ENCODE results near the gene DUSP9.
A peak's percentile ranks its signal among the peaks of the same experiment; 100 is the strongest.
"Not testable (repeated sequence)": the region's sequence is repeated elsewhere in the genome, so short reads cannot be mapped to it uniquely, and the experiment has no call there.

The DUSP9 gene

DNA sequence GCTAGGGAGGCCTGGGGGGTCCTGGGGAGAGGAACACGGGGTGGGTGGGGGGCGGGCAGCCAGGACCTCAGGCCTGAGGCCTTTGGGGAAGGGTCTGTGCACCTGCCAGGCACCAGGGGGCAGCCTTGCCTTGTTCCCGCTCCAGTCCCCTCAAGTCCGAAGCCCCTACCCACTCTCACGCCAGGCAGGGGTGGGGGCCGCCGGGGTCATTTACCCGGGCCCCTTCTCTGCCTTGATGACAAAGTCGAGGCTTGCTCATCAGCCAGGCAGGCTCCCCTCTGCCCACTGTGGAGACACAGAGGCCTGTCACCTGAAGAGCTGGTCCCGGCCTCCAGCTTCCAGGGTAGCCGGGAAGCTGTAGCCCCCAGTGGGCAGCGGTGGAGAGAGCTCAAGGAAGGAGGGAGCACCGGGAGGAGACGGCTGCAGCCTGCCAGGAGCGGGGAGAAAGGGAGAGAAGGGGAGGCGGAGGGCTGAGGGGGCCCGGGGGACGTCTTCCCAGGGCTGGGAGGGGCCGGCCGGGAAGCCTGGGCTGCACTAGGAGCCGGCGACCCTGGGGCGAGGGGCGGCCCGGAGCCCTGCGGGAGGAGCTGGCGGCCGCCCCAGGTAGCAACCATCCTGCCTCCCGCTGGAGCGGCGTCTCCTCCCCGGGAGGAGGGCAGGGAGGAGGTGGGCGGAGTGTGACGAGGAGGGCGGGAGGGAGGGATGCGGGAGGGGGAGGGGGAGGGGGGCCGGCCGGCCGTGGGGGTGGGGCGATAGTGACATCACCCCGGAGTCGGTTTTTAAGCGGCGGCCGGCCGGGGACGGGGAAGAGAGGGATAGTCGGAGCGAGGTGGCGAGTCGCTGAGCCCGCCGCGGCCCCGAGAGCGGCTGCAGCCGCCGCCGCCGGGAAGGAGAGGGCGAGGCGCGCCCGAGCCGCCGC, 40.4 kb downstream of the DUSP9 start, which contains the start of gene SLC6A8:
Gene SLC6A8, plus strand, starts transcription at position 806 of the 919 bp plus-strand sequence. CDS start 649 bp downstream, outside the sequence.
- peaks cover 2% of the 10 kb centered on the region for H3K27me3 Mint-ChIP-seq
- no peak within 1 kb of the TSS for H3K27ac Mint-ChIP-seq

GRCh38 chrX:153688071-153688470, 41.1 kb downstream of the DUSP9 start:
- H3K4me1 Mint-ChIP-seq, result no peaks in the 10 kb centered on the region
- peaks cover 2% of the 10 kb centered on the region for H3K27me3 Mint-ChIP-seq
- H3K27ac Mint-ChIP-seq, result no peak overlapping the region
- no peak overlapping the region for H3K4me3 Mint-ChIP-seq
- H3K36me3 Mint-ChIP-seq, result no peaks in the 10 kb centered on the region
- no peaks in the 10 kb centered on the region for H3K9me3 Mint-ChIP-seq

More for the DNA sequence above, 40.4 kb downstream of the DUSP9 start, which contains the start of gene SLC6A8:
- no peaks in the 10 kb centered on the region for H3K9me3 Mint-ChIP-seq
- peak within 1 kb of the TSS; percentile 68 for H3K4me3 Mint-ChIP-seq
- no peaks in the 10 kb centered on the region for H3K4me1 Mint-ChIP-seq
- H3K36me3 Mint-ChIP-seq, result no peaks in the 10 kb centered on the region

- peaks cover 2% of the 10 kb centered on the region for H3K27me3 Mint-ChIP-seq
- no peaks in the 10 kb centered on the region for H3K9me3 Mint-ChIP-seq
- H3K4me1 Mint-ChIP-seq, result no peaks in the 10 kb centered on the region
- no peaks in the 10 kb centered on the region for H3K36me3 Mint-ChIP-seq
- no peak overlapping the region for H3K27ac Mint-ChIP-seq
- H3K4me3 Mint-ChIP-seq, result no peak overlapping the region
Measured at GRCh38 chrX:153688506-153688905, 41.5 kb downstream of the DUSP9 start.

GRCh38 chrX:153688911-153689590, 42.0 kb downstream of the DUSP9 start:
- Mint-ChIP-seq H3K9me3 (no peaks in the 10 kb centered on the region), H3K27ac (no peak overlapping the region), H3K36me3 (no peaks in the 10 kb centered on the region), H3K4me3 (no peak overlapping the region), H3K4me1 (no peaks in the 10 kb centered on the region), H3K27me3 (peaks cover 2% of the 10 kb centered on the region)

DNA sequence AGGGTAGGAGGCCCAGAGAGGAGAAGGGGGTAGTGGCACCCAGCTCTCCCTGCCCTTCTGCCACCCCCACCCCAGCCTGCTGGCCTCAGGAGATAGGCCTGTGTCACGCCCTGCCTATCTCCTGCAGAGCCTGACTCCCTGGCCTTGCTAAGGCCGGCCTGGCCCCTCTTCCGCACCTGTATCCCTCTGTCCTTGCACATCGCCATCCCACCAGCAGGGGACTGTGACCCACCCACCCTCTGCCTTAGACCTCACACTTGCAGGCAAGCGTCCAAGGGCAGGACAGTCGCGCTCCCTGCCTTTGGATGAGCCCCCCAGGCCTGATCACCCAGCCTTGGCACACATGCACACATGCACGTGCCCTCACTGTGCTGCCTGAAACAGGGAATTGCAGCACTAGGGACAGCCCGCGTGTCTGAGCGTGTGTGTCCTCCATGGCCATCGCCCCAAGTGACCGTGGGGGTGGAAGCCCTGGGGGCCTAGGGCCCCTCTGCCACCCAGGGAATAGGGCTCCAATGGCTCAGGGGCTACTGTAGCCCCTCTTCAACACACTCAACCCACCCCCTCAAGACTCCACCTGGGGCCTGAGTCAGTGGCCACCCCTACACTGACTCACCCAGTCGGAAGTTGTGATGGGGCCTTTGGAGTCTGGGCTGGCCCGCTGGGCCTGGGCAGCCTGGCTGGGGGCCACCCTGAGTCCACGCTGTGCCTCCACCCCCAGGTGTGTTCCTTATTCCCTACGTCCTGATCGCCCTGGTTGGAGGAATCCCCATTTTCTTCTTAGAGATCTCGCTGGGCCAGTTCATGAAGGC, 42.9 kb downstream of the DUSP9 start:
- H3K27me3 Mint-ChIP-seq, result peaks cover 2% of the 10 kb centered on the region
- H3K4me1 Mint-ChIP-seq, result no peaks in the 10 kb centered on the region
- peak overlapping the region; percentile 19 for H3K4me3 Mint-ChIP-seq
- H3K36me3 Mint-ChIP-seq, result no peaks in the 10 kb centered on the region
- H3K9me3 Mint-ChIP-seq, result no peaks in the 10 kb centered on the region
- no peak overlapping the region for H3K27ac Mint-ChIP-seq

DNA sequence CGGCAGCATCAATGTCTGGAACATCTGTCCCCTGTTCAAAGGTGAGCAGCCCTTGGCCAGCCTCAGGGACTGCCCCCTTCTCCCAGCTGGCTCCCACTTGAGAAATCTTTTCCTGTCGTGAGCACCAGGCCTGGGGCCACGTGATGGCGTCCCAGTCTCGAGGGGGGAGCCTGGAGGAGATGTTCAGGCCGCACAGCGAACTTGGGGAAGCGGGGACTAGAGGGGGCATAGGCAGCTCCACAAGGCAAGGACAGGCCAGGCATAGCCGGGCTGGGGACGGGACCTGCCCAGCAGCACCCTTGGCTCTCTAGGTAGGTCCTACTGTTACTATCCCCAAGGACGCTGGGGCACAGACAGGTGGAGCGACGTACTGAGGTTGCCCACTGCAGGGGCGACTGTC, 43.5 kb downstream of the DUSP9 start:
- no peaks in the 10 kb centered on the region for H3K4me1 Mint-ChIP-seq
- H3K4me3 Mint-ChIP-seq, result no peak overlapping the region
- H3K27me3 Mint-ChIP-seq, result peaks cover 2% of the 10 kb centered on the region
- H3K36me3 Mint-ChIP-seq, result no peaks in the 10 kb centered on the region
- H3K9me3 Mint-ChIP-seq, result no peaks in the 10 kb centered on the region
- no peak overlapping the region for H3K27ac Mint-ChIP-seq

- not testable (repeated sequence) for H3K36me3 Mint-ChIP-seq, H3K4me1 Mint-ChIP-seq, H3K9me3 Mint-ChIP-seq, H3K27me3 Mint-ChIP-seq, H3K4me3 Mint-ChIP-seq, H3K27ac Mint-ChIP-seq
Measured at GRCh38 chrX:153691032-153691827, 44.2 kb downstream of the DUSP9 start.

- Mint-ChIP-seq H3K9me3 (no peaks in the 10 kb centered on the region), H3K27ac (no peak overlapping the region), H3K36me3 (no peaks in the 10 kb centered on the region), H3K4me1 (no peaks in the 10 kb centered on the region), H3K27me3 (no peaks in the 10 kb centered on the region), H3K4me3 (no peak overlapping the region)
Measured at GRCh38 chrX:153692003-153692402, 45.0 kb downstream of the DUSP9 start.

DNA sequence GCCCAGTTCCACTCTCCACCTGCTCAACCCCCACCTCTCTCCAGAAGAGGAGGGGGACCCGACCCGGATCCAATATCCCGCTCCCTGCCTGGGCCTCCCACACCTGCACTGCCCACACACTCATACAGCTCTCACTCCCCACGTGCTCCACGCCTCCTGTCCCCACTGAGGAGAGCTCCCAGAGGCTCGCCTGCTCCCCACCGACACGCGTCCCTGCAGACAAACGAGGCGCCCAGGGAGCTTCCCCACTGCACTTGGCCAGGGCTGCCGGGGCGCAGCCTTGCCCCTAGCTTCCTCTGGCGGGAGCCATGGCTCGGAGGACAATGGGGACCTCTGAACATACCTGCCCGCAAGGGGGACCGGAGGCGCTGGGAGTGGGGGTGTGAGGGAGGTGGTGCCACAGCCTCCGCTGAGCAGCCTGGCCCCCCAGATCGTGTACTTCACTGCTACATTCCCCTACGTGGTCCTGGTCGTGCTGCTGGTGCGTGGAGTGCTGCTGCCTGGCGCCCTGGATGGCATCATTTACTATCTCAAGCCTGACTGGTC, 45.7 kb downstream of the DUSP9 start:
- no peak overlapping the region for H3K4me3 Mint-ChIP-seq
- no peaks in the 10 kb centered on the region for H3K4me1 Mint-ChIP-seq
- no peak overlapping the region for H3K27ac Mint-ChIP-seq
- H3K36me3 Mint-ChIP-seq, result no peaks in the 10 kb centered on the region
- no peaks in the 10 kb centered on the region for H3K9me3 Mint-ChIP-seq
- H3K27me3 Mint-ChIP-seq, result no peaks in the 10 kb centered on the region

- Mint-ChIP-seq H3K4me1 (no peaks in the 10 kb centered on the region), H3K27me3 (no peaks in the 10 kb centered on the region)
Measured at GRCh38 chrX:153693216-153694086, 46.4 kb downstream of the DUSP9 start.

DNA sequence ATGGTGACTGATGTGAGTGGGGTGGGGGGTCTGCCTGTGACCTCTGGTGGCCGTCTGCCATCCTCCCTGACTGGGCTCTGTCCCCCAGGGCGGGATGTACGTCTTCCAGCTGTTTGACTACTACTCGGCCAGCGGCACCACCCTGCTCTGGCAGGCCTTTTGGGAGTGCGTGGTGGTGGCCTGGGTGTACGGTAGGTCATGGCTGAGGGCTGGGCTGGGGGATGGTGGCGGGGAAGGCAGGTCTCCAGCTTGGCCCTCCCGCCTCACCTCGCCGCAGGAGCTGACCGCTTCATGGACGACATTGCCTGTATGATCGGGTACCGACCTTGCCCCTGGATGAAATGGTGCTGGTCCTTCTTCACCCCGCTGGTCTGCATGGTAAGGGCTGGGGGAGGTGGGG, 47.3 kb downstream of the DUSP9 start:
- H3K4me3 Mint-ChIP-seq, H3K27ac Mint-ChIP-seq, H3K4me1 Mint-ChIP-seq, H3K9me3 Mint-ChIP-seq, H3K36me3 Mint-ChIP-seq, H3K27me3 Mint-ChIP-seq: not testable (repeated sequence)

More at GRCh38 chrX:153693216-153694086, 46.4 kb downstream of the DUSP9 start:
- Mint-ChIP-seq H3K4me3 (no peak overlapping the region), H3K27ac (no peak overlapping the region), H3K36me3 (no peaks in the 10 kb centered on the region), H3K9me3 (no peaks in the 10 kb centered on the region)

- H3K4me3 Mint-ChIP-seq, result no peak overlapping the region
- H3K4me1 Mint-ChIP-seq, result no peaks in the 10 kb centered on the region
- H3K27me3 Mint-ChIP-seq, result no peaks in the 10 kb centered on the region
- no peaks in the 10 kb centered on the region for H3K36me3 Mint-ChIP-seq
- no peak overlapping the region for H3K27ac Mint-ChIP-seq
- H3K9me3 Mint-ChIP-seq, result no peaks in the 10 kb centered on the region
Measured at GRCh38 chrX:153694687-153695270, 47.8 kb downstream of the DUSP9 start.

DNA sequence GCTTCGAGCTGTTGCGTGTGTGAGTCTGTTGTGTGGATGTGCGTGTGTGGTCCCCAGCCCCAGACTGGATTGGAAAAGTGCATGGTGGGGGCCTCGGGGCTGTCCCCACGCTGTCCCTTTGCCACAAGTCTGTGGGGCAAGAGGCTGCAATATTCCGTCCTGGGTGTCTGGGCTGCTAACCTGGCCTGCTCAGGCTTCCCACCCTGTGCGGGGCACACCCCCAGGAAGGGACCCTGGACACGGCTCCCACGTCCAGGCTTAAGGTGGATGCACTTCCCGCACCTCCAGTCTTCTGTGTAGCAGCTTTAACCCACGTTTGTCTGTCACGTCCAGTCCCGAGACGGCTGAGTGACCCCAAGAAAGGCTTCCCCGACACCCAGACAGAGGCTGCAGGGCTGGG, 49.1 kb downstream of the DUSP9 start:
- no peak overlapping the region for H3K4me3 Mint-ChIP-seq
- no peak overlapping the region for H3K27ac Mint-ChIP-seq
- no peaks in the 10 kb centered on the region for H3K9me3 Mint-ChIP-seq
- no peaks in the 10 kb centered on the region for H3K4me1 Mint-ChIP-seq
- peaks cover 1% of the 10 kb centered on the region for H3K36me3 Mint-ChIP-seq
- H3K27me3 Mint-ChIP-seq, result no peaks in the 10 kb centered on the region

DNA sequence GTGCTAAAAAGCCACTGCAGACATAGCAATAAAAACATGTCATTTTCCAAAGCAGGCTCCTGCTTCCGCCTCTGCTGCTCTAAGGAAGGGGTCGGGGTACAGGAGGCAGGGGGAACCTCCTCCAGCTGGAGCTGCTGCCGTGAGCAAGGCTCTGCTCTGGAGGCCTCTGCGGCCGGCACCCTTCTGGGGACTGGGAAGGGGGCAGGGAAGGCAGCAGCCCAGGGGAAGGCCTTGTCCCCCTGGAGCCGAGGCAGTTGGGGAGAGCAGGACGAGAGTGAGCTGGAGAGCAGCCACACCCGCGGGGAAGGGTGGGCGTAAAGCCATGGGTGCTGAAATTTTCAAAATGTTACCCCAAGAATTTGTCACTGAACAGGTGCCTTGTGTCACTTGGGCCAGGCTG, 49.5 kb downstream of the DUSP9 start:
- H3K27me3 Mint-ChIP-seq, H3K9me3 Mint-ChIP-seq, H3K27ac Mint-ChIP-seq, H3K36me3 Mint-ChIP-seq, H3K4me1 Mint-ChIP-seq, H3K4me3 Mint-ChIP-seq: not testable (repeated sequence)
